ENCODE results near the gene LRRC39. TPM values are rescaled to one million over a fixed set of nuclear protein-coding genes. Genes with fewer than 3 reads are reported as not detected.

Gene LRRC39
- total and polyA plus RNA-seq, 4 donors: 0.12 to 1.4 (median 0.39) TPM

DNA sequence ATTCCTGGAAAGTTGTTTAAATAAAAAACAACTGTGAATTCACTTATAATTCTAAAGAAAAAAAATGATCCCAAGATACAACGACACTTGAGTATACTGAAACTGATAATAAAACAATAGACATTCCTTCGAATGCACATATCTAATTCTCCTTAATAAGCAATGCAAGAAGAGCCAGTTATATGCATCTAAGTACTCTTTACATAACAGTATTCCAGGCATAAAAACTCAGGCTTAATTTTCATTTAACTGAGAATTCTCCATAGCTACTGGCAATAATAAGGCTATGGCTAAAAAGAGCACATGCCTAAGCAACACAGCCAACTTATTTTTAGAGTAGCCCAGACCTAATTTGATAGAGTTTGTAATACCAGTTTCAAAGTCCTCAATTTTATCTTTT is 76.5 kb downstream of the LRRC39 start:
- Histone ChIP-seq H3K4me1 (ENCODE audit: control insufficient read depth in 4 of 4, insufficient read depth in 4 of 4, low read length in 3 of 4) (no peaks in the 10 kb centered on the region), H3K9ac (ENCODE audit: low read depth in 1 of 2, low read length in 2 of 2) (no peak overlapping the region), H3K27me3 (ENCODE audit: control insufficient read depth in 4 of 4, insufficient read depth in 4 of 4, low read length in 3 of 4) (no peaks in the 10 kb centered on the region), H3K9me3 (ENCODE audit: control insufficient read depth in 4 of 4, low read length in 3 of 4) (no peaks in the 10 kb centered on the region), H3K27ac (ENCODE audit: low read depth in 1 of 2, low read length in 2 of 2) (no peak overlapping the region), H3K36me3 (ENCODE audit: control insufficient read depth in 4 of 4, insufficient read depth in 3 of 4, low read depth in 1 of 4, low read length in 3 of 4) (peaks cover 0 to 4% (median under 1%) of the 10 kb centered on the region in 4 donors), H3K4me3 (ENCODE audit: low read depth in 1 of 3, low read length in 3 of 3) (no peak overlapping the region)
- no peak for DNase-seq (ENCODE audit: low spot score)
- TF ChIP-seq FOXA2 (IDR thresholded peaks at IDR 0.05) (no peak), RAD21 (IDR thresholded peaks at IDR 0.05) (no peak), RXRA (IDR thresholded peaks at IDR 0.05) (no peak)
- TF ChIP-seq, protein P1, sequence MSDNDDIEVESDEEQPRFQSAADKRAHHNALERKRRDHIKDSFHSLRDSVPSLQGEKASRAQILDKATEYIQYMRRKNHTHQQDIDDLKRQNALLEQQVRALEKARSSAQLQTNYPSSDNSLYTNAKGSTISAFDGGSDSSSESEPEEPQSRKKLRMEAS (IDR thresholded peaks at IDR 0.05): no peak
- TF ChIP-seq, protein P2, sequence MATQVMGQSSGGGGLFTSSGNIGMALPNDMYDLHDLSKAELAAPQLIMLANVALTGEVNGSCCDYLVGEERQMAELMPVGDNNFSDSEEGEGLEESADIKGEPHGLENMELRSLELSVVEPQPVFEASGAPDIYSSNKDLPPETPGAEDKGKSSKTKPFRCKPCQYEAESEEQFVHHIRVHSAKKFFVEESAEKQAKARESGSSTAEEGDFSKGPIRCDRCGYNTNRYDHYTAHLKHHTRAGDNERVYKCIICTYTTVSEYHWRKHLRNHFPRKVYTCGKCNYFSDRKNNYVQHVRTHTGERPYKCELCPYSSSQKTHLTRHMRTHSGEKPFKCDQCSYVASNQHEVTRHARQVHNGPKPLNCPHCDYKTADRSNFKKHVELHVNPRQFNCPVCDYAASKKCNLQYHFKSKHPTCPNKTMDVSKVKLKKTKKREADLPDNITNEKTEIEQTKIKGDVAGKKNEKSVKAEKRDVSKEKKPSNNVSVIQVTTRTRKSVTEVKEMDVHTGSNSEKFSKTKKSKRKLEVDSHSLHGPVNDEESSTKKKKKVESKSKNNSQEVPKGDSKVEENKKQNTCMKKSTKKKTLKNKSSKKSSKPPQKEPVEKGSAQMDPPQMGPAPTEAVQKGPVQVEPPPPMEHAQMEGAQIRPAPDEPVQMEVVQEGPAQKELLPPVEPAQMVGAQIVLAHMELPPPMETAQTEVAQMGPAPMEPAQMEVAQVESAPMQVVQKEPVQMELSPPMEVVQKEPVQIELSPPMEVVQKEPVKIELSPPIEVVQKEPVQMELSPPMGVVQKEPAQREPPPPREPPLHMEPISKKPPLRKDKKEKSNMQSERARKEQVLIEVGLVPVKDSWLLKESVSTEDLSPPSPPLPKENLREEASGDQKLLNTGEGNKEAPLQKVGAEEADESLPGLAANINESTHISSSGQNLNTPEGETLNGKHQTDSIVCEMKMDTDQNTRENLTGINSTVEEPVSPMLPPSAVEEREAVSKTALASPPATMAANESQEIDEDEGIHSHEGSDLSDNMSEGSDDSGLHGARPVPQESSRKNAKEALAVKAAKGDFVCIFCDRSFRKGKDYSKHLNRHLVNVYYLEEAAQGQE (IDR thresholded peaks at IDR 0.05): no peak
- 93% methylated on average over 2 of the region's 2 CpGs for WGBS

- no peaks in the 10 kb centered on the region for H3K27me3 ChIP-seq (ENCODE audit: control insufficient read depth in 4 of 4, insufficient read depth in 4 of 4, low read length in 3 of 4)
- WGBS: 86% methylated on average over 1 of the region's 1 CpG
- H3K4me3 ChIP-seq (ENCODE audit: low read depth in 1 of 3, low read length in 3 of 3): no peak overlapping the region
- peaks cover 0 to 4% (median 2%) of the 10 kb centered on the region in 4 donors for H3K36me3 ChIP-seq (ENCODE audit: control insufficient read depth in 4 of 4, insufficient read depth in 3 of 4, low read depth in 1 of 4, low read length in 3 of 4)
- H3K9ac ChIP-seq (ENCODE audit: low read depth in 1 of 2, low read length in 2 of 2): no peak overlapping the region
- H3K4me1 ChIP-seq (ENCODE audit: control insufficient read depth in 4 of 4, insufficient read depth in 4 of 4, low read length in 3 of 4): no peaks in the 10 kb centered on the region
- TF ChIP-seq YY1 (IDR thresholded peaks at IDR 0.05): no peak
- no peak for TF ChIP-seq FOXA2 (IDR thresholded peaks at IDR 0.05)
- no peak for TF ChIP-seq HNF4G (IDR thresholded peaks at IDR 0.05)
- no peak for TF ChIP-seq GABPA (IDR thresholded peaks at IDR 0.05 in 1 of 2, conservative IDR thresholded peaks at IDR 0.05 in 1 of 2)
- TF ChIP-seq SP1 (IDR thresholded peaks at IDR 0.05): no peak
- TF ChIP-seq NR2F2 (IDR thresholded peaks at IDR 0.05): no peak
- no peak for TF ChIP-seq ZBTB33 (IDR thresholded peaks at IDR 0.05)
- no peak for TF ChIP-seq TAF1 (conservative IDR thresholded peaks at IDR 0.05)
- no peak for TF ChIP-seq RAD21 (IDR thresholded peaks at IDR 0.05)
- no peak for TF ChIP-seq JUND (IDR thresholded peaks at IDR 0.05)
- TF ChIP-seq, protein P2 (IDR thresholded peaks at IDR 0.05): no peak
- TF ChIP-seq EGR1 (IDR thresholded peaks at IDR 0.05; ENCODE audit: low read depth in 2 of 2): no peak
- no peak for TF ChIP-seq RXRA (IDR thresholded peaks at IDR 0.05)
- TF ChIP-seq ATF3 (IDR thresholded peaks at IDR 0.05): no peak
- TF ChIP-seq CTCF (IDR thresholded peaks at IDR 0.05; ENCODE audit: low read depth, low read length, missing input control): no peak
- no peak for TF ChIP-seq HNF4A (conservative IDR thresholded peaks at IDR 0.05)
- TF ChIP-seq, protein P1 (IDR thresholded peaks at IDR 0.05): no peak
- no peaks in the 10 kb centered on the region for H3K9me3 ChIP-seq (ENCODE audit: control insufficient read depth in 4 of 4, low read length in 3 of 4)
- no peak overlapping the region for H3K27ac ChIP-seq (ENCODE audit: low read depth in 1 of 2, low read length in 2 of 2)
- DNase-seq (ENCODE audit: low spot score): no peak
These were observed 77.9 kb downstream of the LRRC39 start for GRCh38 chr1:100100202-100100601.
